ENCODE data around the gene AAK1.

- TF ChIP-seq, protein P1, sequence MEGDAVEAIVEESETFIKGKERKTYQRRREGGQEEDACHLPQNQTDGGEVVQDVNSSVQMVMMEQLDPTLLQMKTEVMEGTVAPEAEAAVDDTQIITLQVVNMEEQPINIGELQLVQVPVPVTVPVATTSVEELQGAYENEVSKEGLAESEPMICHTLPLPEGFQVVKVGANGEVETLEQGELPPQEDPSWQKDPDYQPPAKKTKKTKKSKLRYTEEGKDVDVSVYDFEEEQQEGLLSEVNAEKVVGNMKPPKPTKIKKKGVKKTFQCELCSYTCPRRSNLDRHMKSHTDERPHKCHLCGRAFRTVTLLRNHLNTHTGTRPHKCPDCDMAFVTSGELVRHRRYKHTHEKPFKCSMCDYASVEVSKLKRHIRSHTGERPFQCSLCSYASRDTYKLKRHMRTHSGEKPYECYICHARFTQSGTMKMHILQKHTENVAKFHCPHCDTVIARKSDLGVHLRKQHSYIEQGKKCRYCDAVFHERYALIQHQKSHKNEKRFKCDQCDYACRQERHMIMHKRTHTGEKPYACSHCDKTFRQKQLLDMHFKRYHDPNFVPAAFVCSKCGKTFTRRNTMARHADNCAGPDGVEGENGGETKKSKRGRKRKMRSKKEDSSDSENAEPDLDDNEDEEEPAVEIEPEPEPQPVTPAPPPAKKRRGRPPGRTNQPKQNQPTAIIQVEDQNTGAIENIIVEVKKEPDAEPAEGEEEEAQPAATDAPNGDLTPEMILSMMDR (IDR thresholded peaks at IDR 0.05; ENCODE audit: low read depth, low read length), result no peak
- TF ChIP-seq EZH2phosphoT487 (IDR thresholded peaks at IDR 0.05; ENCODE audit: low read depth), result no peak
Observed at GRCh38 chr2:69482471-69482870, 161.1 kb downstream of the AAK1 start.

Data from OCI-LY3 (cell line).